GM21515 (cell line): ENCODE measurements around the gene DKKL1.

ENCODE experiments used
- ATAC-seq: cut with Tn5 transposase; IDR thresholded peaks from one replicate; pipeline ENCODE4 v1.9.1; 2021; ENCODE audit not compliant: unreplicated experiment

The DKKL1 gene

DNA sequence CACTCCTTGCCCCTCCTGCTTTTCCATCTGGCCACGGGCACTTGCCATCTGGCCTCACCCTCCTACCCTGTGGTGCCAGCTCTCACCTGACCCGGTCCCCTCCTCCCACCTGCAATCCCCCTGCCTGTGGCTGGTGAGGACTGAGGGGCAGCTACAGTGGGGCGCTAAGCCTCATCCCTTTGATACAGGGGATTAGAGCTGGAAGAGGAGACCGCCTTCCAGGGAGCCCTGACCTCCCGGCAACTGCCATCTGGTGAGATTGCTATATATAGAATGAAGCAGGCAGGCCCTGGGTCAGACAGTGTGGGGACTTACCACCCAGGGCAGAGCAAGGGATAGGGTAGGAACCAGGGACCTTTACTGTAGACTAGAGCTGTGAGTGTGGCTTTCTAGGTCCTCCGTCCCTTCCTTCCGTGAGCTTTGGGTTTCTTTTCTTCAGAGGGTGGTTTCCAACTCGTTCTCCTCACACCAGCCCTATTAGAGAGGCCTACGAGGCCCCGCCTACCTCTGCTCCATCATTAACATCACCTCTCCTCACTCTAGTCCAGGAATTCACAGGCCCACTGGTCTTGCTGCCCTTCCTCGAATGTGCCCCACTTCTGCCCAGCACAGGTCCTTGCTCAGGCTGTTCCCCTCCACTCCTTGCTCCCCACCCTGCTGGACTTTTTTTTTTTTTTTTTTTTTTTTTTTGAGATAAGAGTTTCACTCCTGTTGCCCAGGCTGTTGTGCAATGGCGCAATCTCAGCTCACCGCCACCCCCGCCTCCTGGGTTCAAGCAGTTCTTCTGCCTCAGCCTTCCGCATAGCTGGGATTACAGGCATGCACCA, 32.1 kb downstream of the DKKL1 start:
- no peak for ATAC-seq

- ATAC-seq = no peak
Observed at GRCh38 chr19:49396738-49397505, 33.2 kb downstream of the DKKL1 start.

DNA sequence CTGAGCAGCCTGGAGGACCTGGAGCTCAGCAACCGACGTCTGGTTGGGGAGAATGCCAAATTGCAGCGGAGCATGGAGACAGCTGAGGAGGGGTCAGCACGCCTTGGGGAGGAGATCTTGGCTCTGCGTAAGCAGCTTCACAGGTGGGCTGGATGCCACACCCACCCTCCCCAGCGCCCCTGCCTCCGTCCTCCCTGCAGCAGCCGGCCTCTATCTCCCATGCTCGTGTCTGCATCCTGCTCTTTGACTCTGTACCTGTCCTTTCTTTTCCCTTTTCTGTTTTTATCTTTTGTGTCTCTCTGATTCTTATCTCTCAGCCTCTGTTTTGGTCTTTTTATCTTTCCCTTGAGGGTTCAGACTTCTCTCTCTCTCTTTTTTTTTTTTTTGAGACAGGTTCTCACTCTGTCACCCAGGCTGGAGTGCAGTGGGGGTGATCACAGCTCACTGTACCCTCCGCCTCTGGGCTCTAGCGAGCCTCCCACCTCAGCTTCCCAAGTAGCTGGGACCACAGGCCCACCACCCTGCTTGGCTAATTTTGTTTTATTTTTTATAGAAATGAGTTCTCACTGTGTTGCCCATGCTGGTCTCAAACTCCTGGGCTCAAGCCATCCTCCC, 34.4 kb downstream of the DKKL1 start:
- no peak for ATAC-seq

GRCh38 chr19:49398931-49399330, 35.3 kb downstream of the DKKL1 start:
- ATAC-seq = no peak

GRCh38 chr19:49400029-49400428, 36.4 kb downstream of the DKKL1 start:
- ATAC-seq = no peak

GRCh38 chr19:49403404-49404187, 39.9 kb downstream of the DKKL1 start:
- ATAC-seq = no peak

DNA sequence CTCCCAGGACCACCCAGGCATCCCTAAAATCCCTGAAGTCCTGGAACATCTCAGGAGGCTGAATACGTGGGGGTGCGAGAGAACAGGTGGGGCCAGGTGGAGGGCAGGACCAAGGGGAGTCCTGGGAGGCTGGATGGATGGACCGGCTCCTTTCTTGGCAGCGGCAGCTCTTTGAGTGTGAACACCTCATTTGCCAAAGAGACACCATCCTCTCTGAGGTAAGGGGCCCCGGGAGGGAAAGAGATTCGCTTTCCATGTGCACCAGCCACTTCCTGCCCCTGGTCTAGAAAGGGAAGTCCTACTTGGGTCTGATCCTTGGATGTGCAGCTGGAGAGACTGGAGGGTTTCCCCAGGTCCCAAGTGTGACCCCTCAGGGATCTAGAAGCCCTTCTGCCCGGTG, 43.4 kb downstream of the DKKL1 start:
- ATAC-seq = no peak

- no peak for ATAC-seq
Observed at GRCh38 chr19:49407482-49408015, 43.9 kb downstream of the DKKL1 start.

DNA sequence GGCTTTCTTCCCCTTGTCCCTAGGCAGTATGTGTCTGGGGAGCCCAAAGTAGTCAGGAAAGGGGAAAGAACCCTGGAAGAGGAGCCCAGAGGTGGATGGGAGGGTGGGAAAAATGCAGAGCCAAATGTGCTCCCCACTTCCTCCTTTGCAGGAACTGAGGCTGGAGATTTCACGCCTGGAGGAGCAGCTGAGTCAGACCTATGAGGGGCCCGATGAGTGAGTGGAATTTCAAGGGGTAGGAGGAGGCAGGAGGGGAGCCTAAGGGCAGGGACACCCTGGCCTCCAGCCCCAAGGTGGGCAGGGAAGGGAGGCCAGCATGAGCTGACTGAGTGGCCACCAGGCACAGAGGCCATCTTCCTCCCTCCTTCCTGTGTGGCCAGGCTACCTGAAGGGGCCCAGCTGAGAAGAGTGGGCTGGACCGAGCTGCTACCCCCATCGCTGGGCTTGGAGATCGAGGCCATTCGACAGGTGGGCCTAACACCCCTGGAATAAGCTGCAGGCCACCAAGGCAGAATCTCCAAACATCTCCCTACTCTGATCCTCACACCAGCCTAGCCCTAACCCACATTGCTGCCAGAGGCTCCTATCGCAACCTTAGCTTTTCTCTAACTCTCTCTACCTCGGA, 45.3 kb downstream of the DKKL1 start:
- no peak for ATAC-seq

GRCh38 chr19:49409441-49410029, 45.9 kb downstream of the DKKL1 start:
- ATAC-seq = no peak

DNA sequence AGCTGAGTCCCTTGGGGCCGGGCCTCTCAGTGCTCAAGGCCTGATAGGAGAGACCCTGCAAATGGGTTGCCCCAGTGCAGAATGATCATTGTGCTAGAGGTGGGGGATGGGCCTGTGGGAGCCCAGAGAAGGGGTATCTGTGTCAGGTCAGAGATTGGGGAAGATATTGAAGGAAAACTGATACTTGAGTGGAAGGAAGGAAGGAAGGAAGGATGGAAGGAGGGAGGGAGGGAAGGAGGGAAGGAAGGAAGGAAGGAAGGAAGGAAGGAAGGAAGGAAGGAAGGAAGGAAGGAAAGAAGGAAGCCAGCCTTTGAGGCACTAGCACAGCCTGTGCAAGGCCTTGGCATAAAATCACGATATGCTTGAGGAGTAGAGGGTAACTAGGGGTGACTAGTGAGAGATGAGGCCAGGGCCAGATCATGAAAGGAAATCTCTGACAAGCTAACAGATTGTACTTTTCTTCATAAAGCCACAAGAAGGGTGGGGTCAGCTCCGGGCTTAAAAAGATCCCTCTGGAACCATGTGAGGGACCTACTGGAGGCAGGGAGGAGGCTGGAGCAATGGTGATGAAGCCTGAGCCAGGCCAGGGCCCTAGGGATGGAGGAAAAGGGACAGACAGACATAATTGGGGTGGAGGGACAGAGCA, 48.1 kb downstream of the DKKL1 start:
- ATAC-seq = no peak

GRCh38 chr19:49413348-49413747, 49.7 kb downstream of the DKKL1 start:
- ATAC-seq = no peak

DNA sequence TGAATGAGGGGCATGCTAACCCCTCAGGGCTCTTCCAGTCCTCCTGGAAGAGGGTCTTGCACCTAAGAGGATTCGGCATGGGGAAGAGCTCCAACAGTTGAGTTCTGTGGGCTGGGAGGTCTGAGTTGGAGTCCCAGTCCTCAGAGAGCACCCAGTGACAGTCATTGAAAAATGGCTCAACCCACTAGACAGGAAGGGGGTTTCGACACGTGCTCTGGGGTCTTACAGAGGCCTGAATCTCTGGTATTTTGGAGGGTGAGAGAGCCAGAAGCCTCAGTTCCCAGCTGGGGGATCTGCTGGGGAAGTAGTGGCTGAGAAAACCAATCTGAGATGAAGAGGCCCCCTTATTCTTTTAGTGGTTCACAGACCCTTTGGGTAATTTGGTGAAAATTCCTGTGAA, 50.6 kb downstream of the DKKL1 start:
- ATAC-seq = no peak

DNA sequence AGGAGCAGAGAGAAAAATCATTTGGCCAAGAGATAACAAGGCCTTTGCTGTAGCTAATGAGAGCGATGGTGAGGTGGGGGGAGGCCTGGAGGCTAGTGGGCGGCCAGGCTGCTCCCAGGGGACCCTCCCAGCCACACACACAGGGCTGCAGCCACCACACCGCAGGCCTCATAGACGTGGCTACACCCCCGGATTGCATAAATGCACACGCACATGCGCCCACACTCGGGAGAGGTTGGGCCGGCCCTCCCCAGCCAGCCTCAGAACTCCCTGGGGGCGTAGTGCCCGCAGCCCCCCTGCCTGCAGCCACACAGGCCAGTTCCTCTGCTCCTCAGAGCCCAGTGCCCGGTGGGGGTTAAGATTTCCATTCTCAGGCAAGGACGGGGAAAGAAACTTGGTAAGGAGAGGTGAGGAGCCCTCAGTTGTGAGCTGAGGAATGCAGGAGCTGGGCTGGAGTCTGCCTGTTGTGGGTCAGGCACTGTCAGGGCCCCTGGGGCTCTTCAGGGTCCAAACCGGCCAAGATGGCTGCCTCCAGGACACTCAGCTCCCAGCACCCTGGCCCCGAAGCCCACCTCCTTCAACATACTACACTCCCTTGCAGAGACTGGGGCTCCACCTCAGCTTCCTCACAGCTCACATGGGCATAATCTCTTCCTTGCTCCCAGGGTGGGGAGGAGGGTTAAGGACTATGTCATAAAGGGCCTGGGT, 51.6 kb downstream of the DKKL1 start:
- no peak for ATAC-seq

DNA sequence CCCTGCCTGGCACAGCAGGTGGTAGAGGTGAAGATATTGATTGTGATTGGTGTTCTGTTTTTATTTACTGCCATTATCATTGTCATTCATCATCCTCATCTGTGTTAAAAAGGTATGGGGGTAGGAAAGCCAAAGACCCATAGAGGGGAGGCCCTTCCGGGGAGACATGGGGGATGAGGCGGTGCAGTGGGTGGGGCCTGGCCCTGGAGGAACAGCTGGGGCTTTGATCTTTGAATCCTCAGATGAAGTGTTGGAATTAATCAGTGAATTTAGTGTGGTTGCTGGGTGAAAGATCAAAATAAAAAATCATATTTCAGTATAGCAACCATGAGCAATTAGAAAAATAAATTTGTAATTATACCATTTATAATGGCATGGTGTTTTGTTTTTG, 52.1 kb downstream of the DKKL1 start:
- no peak for ATAC-seq

DNA sequence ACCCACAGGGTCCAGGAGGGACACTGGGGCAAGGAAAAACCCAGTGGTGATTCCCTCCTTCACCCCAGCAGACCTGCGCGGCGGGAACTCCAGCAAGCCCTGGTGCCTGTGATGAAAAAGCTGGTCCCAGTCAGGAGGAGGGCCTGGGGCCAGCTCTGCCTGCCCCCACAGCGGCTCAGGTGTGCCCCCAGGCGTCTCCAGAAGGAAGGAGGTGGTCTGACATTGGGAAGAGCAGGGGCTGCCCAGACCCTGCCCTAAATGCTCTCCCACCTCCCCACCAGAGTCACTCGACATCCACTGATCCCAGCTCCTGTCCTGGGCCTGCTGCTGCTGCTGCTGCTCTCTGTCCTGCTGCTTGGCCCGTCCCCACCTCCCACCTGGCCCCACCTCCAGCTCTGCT, 53.4 kb downstream of the DKKL1 start:
- no peak for ATAC-seq

DNA sequence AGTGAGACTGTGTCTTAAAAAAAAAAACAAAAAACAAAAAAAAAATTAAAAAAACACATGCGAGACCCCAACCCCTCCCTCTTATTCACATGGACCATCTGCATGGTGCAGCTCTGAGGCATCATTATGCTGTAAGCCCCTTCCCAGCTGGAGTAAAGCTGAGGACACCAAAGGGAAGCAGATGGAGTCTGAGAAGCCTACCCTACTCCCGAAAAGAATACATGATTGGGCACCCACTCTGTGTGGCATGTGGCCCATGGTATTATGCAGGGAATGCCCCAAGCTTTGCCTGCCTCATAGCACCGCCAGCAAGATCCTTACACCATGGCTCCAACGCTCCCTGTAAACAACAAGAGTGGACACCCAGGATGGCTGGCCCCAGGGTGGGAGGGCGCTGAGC, 54.8 kb downstream of the DKKL1 start:
- no peak for ATAC-seq

DNA sequence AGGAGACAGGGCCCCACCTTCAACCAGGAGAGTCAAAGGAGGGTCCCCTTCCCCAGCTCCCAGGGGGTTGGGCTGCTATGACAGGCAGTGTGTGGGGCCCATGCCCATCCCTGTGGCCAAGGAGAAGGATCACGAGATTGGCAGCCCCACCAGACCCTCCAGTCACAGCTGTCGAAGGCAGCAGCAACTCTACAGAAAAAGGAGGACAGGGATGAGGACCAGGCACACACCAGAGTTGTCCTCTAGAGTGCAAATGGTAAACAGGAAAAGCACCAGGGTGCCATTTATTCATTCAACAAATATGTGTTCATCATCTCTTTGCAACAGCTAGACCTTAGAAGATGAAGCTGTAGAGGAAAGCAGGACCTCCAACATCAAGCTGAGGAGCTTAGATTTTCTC, 55.5 kb downstream of the DKKL1 start:
- ATAC-seq = no peak

GRCh38 chr19:49420227-49420626, 56.5 kb downstream of the DKKL1 start:
- no peak for ATAC-seq
